Neuronal stem cell (in vitro differentiated cells): ENCODE data around the gene CARMIL1.
"Not testable (repeated sequence)": the region's sequence is repeated elsewhere in the genome, so short reads cannot be mapped to it uniquely, and the experiment has no call there.

ENCODE experiments used
- DNase-seq: peaks from one replicate; pipeline ENCODE4 v3.0.0-alpha.2; 2013; ENCODE audit warnings: low spot score
- H2AFZ ChIP-seq: one replicate; pipeline ENCODE4 v1.6.1; 2013; ENCODE audit warnings: mild to moderate bottlenecking, low read length, inconsistent platforms
- H2AK5ac ChIP-seq: 2 replicates; pipeline ENCODE4 v1.6.1; 2013; ENCODE audit warnings: low read depth, mild to moderate bottlenecking, inconsistent platforms, low read length, moderate library complexity, mixed read lengths
- H2BK120ac ChIP-seq: 2 replicates; pipeline ENCODE4 v1.6.1; 2013; ENCODE audit warnings: low read depth, mild to moderate bottlenecking, inconsistent platforms, low read length, moderate library complexity, mixed read lengths
- H2BK12ac ChIP-seq: one replicate; pipeline ENCODE4 v1.6.1; 2013; ENCODE audit warnings: low read length, inconsistent platforms
- H2BK15ac ChIP-seq: 2 replicates; pipeline ENCODE4 v1.6.1; 2013; ENCODE audit warnings: mild to moderate bottlenecking, low read length, inconsistent platforms, mixed read lengths
- H2BK5ac ChIP-seq: one replicate; pipeline ENCODE4 v1.6.1; 2013; ENCODE audit warnings: inconsistent platforms, mild to moderate bottlenecking, low read length, moderate library complexity
- H3K14ac ChIP-seq: one replicate; pipeline ENCODE4 v1.6.1; 2013; ENCODE audit warnings: low read length, inconsistent platforms
- H3K18ac ChIP-seq: 2 replicates; pipeline ENCODE4 v1.6.1; 2013; ENCODE audit warnings: low read length, inconsistent platforms
- H3K23ac ChIP-seq: 2 replicates; pipeline ENCODE4 v1.6.1; 2013; ENCODE audit warnings: low read depth, mild to moderate bottlenecking, mixed read lengths, low read length, inconsistent platforms; ENCODE audit not compliant: poor library complexity
- H3K27ac ChIP-seq: replicated peaks from 3 replicates; pipeline ENCODE4 v1.5.1; 2013; ENCODE audit warnings: low read length, inconsistent platforms
- H3K27me3 ChIP-seq, 3 experiments: 2 replicates each; pipeline ENCODE4 v1.6.1; 2013; ENCODE audit warnings: low read length in 3 of 3, mild to moderate bottlenecking in 2 of 3, inconsistent platforms in 1 of 3, low read depth in 1 of 3, mixed read lengths in 1 of 3, moderate library complexity in 1 of 3; ENCODE audit not compliant: control insufficient read depth in 3 of 3, insufficient read depth in 3 of 3
- H3K36me3 ChIP-seq, 2 donors: replicated peaks in 1 of 2; 2 replicates each; pipeline ENCODE4 v1.6.1; 2013; ENCODE audit warnings: low read length in 2 of 2; ENCODE audit not compliant: control insufficient read depth in 2 of 2, insufficient read depth in 2 of 2
- H3K4ac ChIP-seq: 2 replicates; pipeline ENCODE4 v1.6.1; 2013; ENCODE audit warnings: inconsistent platforms, mild to moderate bottlenecking, low read length, moderate library complexity
- H3K4me1 ChIP-seq, 2 donors: 1 replicate in 1 of 2; 2 replicates in 1 of 2; pipeline ENCODE4 v1.6.1; 2013; ENCODE audit warnings: low read length in 2 of 2, low read depth in 1 of 2; ENCODE audit not compliant: control insufficient read depth in 2 of 2, insufficient read depth in 1 of 2
- H3K4me2 ChIP-seq: one replicate; pipeline ENCODE4 v1.6.1; 2013; ENCODE audit warnings: mild to moderate bottlenecking, low read length, inconsistent platforms; ENCODE audit not compliant: insufficient read depth, poor library complexity, severe bottlenecking
- H3K4me3 ChIP-seq, 2 donors: 2 replicates each; pipeline ENCODE4 v1.5.1; 2013; ENCODE audit warnings: low read length in 2 of 2, mild to moderate bottlenecking in 2 of 2, inconsistent platforms in 1 of 2, moderate library complexity in 1 of 2
- H3K79me1 ChIP-seq: one replicate; pipeline ENCODE4 v1.6.1; 2013; ENCODE audit warnings: low read depth, mild to moderate bottlenecking, inconsistent platforms, low read length, moderate library complexity
- H3K9ac ChIP-seq: one replicate; pipeline ENCODE4 v1.6.1; 2013; ENCODE audit warnings: mild to moderate bottlenecking, low read depth, low read length, inconsistent platforms; ENCODE audit not compliant: poor library complexity
- H3K9me3 ChIP-seq, 2 donors: replicated peaks in 1 of 2; 2 replicates each; pipeline versions ENCODE3 to v1.6.1; 2013; ENCODE audit warnings: low read length in 2 of 2, mild to moderate bottlenecking in 2 of 2, inconsistent platforms in 1 of 2, low read depth in 1 of 2, mixed read lengths in 1 of 2, moderate library complexity in 1 of 2; ENCODE audit not compliant: control insufficient read depth in 2 of 2, insufficient read depth in 1 of 2
- H4K8ac ChIP-seq: one replicate; pipeline ENCODE4 v1.6.1; 2013; ENCODE audit warnings: low read depth, mild to moderate bottlenecking, inconsistent platforms, low read length, moderate library complexity
- H4K91ac ChIP-seq: one replicate; pipeline ENCODE4 v1.6.1; 2013; ENCODE audit warnings: low read length, low read depth, mild to moderate bottlenecking, inconsistent platforms; ENCODE audit not compliant: poor library complexity
- WGBS, 2 donors: extraction: QIAGEN DNeasy Blood & Tissue Kit; methylation state at CpG; one replicate each; pipeline ENCODE4 v1.1.7; 2013; ENCODE audit warnings: missing lambda C conversion rate in 2 of 2, mixed read lengths in 1 of 2; ENCODE audit not compliant: insufficient read length in 2 of 2, insufficient replicate concordance in 1 of 2; ENCODE audit errors: extremely low coverage in 2 of 2; 5-methylcytosine and 5-hydroxymethylcytosine counted together

The CARMIL1 gene

DNA sequence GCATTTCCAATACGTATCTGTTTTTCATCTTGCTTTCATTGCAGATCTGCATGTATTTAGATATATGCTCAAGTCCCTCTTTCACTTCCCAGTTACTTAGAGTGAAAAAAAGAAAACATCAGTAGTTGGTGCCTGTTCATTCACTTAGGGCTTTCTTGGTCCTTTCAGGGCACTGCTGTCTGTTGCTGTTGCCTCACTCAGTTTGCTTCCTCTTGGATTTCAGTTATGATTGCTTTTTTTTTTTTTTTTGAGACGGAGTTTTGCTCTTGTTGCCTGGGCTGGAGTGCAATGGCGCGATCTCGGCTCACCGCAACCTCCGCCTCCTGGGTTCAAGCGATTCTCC is 19.3 kb downstream of the CARMIL1 start:
- H2BK12ac ChIP-seq, H3K4me3 ChIP-seq, H3K36me3 ChIP-seq, H2AK5ac ChIP-seq, H4K8ac ChIP-seq, H2BK5ac ChIP-seq, H3K79me1 ChIP-seq, H3K4me2 ChIP-seq, H3K18ac ChIP-seq, H3K4ac ChIP-seq, H3K4me1 ChIP-seq, H2AFZ ChIP-seq, H2BK15ac ChIP-seq, H3K27ac ChIP-seq, H2BK120ac ChIP-seq, H3K27me3 ChIP-seq, DNase-seq, H3K14ac ChIP-seq, H3K9me3 ChIP-seq, H3K23ac ChIP-seq, H4K91ac ChIP-seq, H3K9ac ChIP-seq: not testable (repeated sequence)
- no CpG with 5 or more reads among the region's 8 CpGs for WGBS, 2 donors

DNA sequence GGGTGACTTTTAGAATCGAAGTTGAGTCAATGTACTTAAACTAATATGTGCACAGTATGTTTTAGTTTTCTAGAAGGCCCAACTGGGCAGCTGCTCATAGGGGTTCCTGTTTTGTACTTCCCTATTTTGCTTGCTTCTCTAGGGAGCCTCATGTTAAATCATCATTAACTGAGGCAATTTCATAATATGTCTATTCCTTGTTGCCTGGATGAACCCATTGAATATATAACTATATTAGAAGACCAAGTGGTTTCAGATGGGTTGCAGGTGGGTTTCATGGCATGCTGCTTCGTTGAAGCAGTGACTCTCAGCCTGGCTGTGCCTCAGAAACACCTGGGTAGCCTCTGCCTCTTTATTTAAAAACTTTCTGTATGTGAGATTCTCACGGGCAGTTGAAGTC is 22.2 kb downstream of the CARMIL1 start:
- Histone ChIP-seq H3K9ac (no peak overlapping the region), H3K14ac (no peak overlapping the region), H4K91ac (no peak overlapping the region), H3K79me1 (no peaks in the 10 kb centered on the region), H3K4ac (no peak overlapping the region), H2BK120ac (no peak overlapping the region), H2BK5ac (no peak overlapping the region), H3K4me3 (no peak overlapping the region), H3K18ac (no peak overlapping the region), H3K36me3 (no peaks in the 10 kb centered on the region), H2AK5ac (no peak overlapping the region), H2BK12ac (no peak overlapping the region), H2AFZ (no peak overlapping the region), H3K27ac (no peak overlapping the region), H3K4me2 (no peak overlapping the region), H3K23ac (no peak overlapping the region), H3K27me3 (no peaks in the 10 kb centered on the region), H3K9me3 (peaks cover 3 to 7% of the 10 kb centered on the region in 2 donors), H3K4me1 (peaks cover 8 to 9% of the 10 kb centered on the region in 2 donors), H2BK15ac (no peak overlapping the region), H4K8ac (no peak overlapping the region)
- DNase-seq: no peak
- WGBS, 2 donors: no CpG with 5 or more reads among the region's 3 CpGs

DNA sequence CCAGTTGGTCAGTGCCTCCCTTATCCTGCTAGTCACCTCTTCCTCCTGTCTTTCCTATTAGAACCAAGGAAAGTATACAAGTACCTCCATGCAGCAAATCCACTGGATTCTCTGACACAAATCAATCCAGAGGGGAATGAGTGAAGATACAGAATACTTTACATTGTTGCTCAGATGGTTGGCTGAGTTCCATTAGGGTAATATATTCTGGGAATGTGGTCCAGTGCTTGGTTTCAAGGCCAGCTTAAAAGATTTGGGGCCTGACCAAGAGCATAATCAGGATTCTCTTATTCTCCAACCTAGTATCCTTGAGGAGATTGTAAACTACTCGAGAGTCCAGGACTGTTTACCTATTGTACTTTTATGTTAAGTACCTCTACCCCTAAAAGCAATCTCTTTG is 23.0 kb downstream of the CARMIL1 start:
- no peak overlapping the region for H3K4me2 ChIP-seq
- H2BK5ac ChIP-seq: no peak overlapping the region
- H3K14ac ChIP-seq: no peak overlapping the region
- no peak overlapping the region for H3K27ac ChIP-seq
- no peak overlapping the region for H2BK120ac ChIP-seq
- no peak overlapping the region for H4K8ac ChIP-seq
- H2AFZ ChIP-seq: no peak overlapping the region
- H3K79me1 ChIP-seq: no peaks in the 10 kb centered on the region
- H3K36me3 ChIP-seq: no peaks in the 10 kb centered on the region
- no peak overlapping the region for H2AK5ac ChIP-seq
- H2BK15ac ChIP-seq: no peak overlapping the region
- H3K27me3 ChIP-seq: no peaks in the 10 kb centered on the region
- WGBS, 2 donors: no CpG with 5 or more reads among the region's 1 CpG
- no peak for DNase-seq
- no peak overlapping the region for H3K4ac ChIP-seq
- no peak overlapping the region for H4K91ac ChIP-seq
- no peak overlapping the region for H3K4me3 ChIP-seq
- peaks cover 8 to 9% of the 10 kb centered on the region in 2 donors for H3K4me1 ChIP-seq
- H3K23ac ChIP-seq: no peak overlapping the region
- H3K9me3 ChIP-seq: peaks cover 3 to 7% of the 10 kb centered on the region in 2 donors
- H2BK12ac ChIP-seq: no peak overlapping the region
- H3K9ac ChIP-seq: no peak overlapping the region
- no peak overlapping the region for H3K18ac ChIP-seq

DNA sequence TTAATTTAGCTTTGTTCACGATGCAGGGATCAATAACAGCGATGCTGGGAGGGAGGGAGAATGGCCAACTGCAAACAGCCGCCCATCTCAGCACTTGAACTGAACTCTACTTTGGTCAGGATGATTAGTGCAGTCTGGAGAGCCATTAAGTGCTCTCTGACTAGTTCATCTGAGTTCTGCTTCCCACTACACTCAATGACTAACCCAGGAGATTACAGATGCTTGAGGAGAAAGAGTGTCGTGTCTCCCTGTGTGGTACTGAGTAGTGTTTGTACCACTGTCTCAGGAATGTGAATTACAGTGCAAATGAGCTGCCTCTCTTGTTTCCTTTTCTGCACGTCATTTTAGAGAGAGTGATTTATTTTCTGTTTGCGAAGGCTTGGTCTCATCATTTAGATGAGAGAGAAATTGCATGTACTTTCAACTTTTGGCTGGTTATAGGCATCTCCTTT is 23.5 kb downstream of the CARMIL1 start:
- no peak overlapping the region for H2BK12ac ChIP-seq
- H3K27ac ChIP-seq: no peak overlapping the region
- peaks cover 3 to 7% of the 10 kb centered on the region in 2 donors for H3K9me3 ChIP-seq
- no peak overlapping the region for H2AK5ac ChIP-seq
- no CpG with 5 or more reads among the region's 6 CpGs for WGBS, 2 donors
- no peak overlapping the region for H2BK5ac ChIP-seq
- H3K14ac ChIP-seq: no peak overlapping the region
- H4K91ac ChIP-seq: no peak overlapping the region
- H2AFZ ChIP-seq: no peak overlapping the region
- no peak overlapping the region for H3K23ac ChIP-seq
- H3K18ac ChIP-seq: no peak overlapping the region
- no peak overlapping the region for H3K4ac ChIP-seq
- no peaks in the 10 kb centered on the region for H3K27me3 ChIP-seq
- H3K4me2 ChIP-seq: no peak overlapping the region
- no peaks in the 10 kb centered on the region for H3K79me1 ChIP-seq
- peaks cover 8 to 9% of the 10 kb centered on the region in 2 donors for H3K4me1 ChIP-seq
- no peak overlapping the region for H4K8ac ChIP-seq
- no peaks in the 10 kb centered on the region for H3K36me3 ChIP-seq
- H3K9ac ChIP-seq: no peak overlapping the region
- no peak overlapping the region for H3K4me3 ChIP-seq
- H2BK120ac ChIP-seq: no peak overlapping the region
- no peak overlapping the region for H2BK15ac ChIP-seq
- no peak for DNase-seq
